Endothelial cell of umbilical vein (primary cell): ENCODE data around the gene PF4V1. TPM values are rescaled to one million over a fixed set of nuclear protein-coding genes. Genes with fewer than 3 reads are reported as not detected.

Experiments used
- BruUV-seq: library from RNA; stranded (reverse); fragments of 400-500 nt; replicated peaks from 2 replicates; lab custom pipeline; 2021; lab: Mats Ljungman, UMichigan
- CTCF ChIA-PET: fragments of 300-600, 350-600 bp; sonication (Branson Sonifier 250); formaldehyde crosslinking; loops from one replicate; lab custom pipeline; 2021; ENCODE audit warnings: antibody characterized with exemption, inconsistent platforms; lab: Charles Lee
- POLR2A ChIA-PET: fragments of 300-600, 350-600 bp; sonication (Branson Sonifier 250); formaldehyde crosslinking; loops from one replicate; lab custom pipeline; 2021; ENCODE audit warnings: antibody characterized with exemption, inconsistent platforms; lab: Charles Lee
- DNase-seq: peaks from one replicate; pipeline ENCODE4 v3.0.0-alpha.2; 2011; ENCODE audit warnings: low read depth, low spot score
- FAIRE-seq: peaks from 2 replicates; lab custom pipeline; 2011; peaks lifted over from hg19 to GRCh38; lab: Jason Lieb, UNC
- H2AFZ ChIP-seq: 2 replicates; pipeline ENCODE4 v1.6.0; 2012; ENCODE audit warnings: low read depth, low read length, control low read depth, inconsistent platforms
- H3K27ac ChIP-seq: 2 replicates; pipeline ENCODE4 v1.5.1; 2011; ENCODE audit warnings: low read depth, mild to moderate bottlenecking, control low read depth, low read length, moderate library complexity; ENCODE audit not compliant: insufficient read depth
- H3K27me3 ChIP-seq, 2 experiments: 2 replicates each; pipeline versions ENCODE4 v1.6.0 to v1.6.1; 2011; ENCODE audit warnings: low read length in 2 of 2, mixed read lengths in 1 of 2; ENCODE audit not compliant: control insufficient read depth in 2 of 2, insufficient read depth in 2 of 2
- H3K36me3 ChIP-seq, 2 experiments: 2 replicates in 1 of 2; 3 replicates in 1 of 2; pipeline ENCODE4 v1.5.1; 2011; ENCODE audit warnings: low read length in 2 of 2, mild to moderate bottlenecking in 1 of 2, moderate library complexity in 1 of 2; ENCODE audit not compliant: control insufficient read depth in 2 of 2, insufficient read depth in 2 of 2; ENCODE audit errors: extremely low read depth in 1 of 2
- H3K4me1 ChIP-seq: 3 replicates; pipeline ENCODE4 v1.5.1; 2011; ENCODE audit warnings: mild to moderate bottlenecking, low read length; ENCODE audit not compliant: control insufficient read depth, insufficient read depth; ENCODE audit errors: extremely low read depth
- H3K4me2 ChIP-seq: 2 replicates; pipeline ENCODE4 v1.6.1; 2011; ENCODE audit warnings: low read length, control low read depth, mixed read lengths; ENCODE audit not compliant: insufficient read depth
- H3K4me3 ChIP-seq, 3 experiments: fragments of 200-600 bp in 1 of 3; sonication (generic), shearing (Covaris generic) in 1 of 3; replicated peaks in 1 of 3; 2 replicates each; pipeline ENCODE4 v1.5.1; 2011 to 2016; ENCODE audit warnings: control low read depth in 3 of 3, low read length in 3 of 3, mild to moderate bottlenecking in 2 of 3, inconsistent platforms in 1 of 3, low read depth in 1 of 3, moderate library complexity in 1 of 3; ENCODE audit not compliant: insufficient read depth in 1 of 3
- H3K79me2 ChIP-seq: 2 replicates; pipeline ENCODE4 v1.6.0; 2012; ENCODE audit warnings: low read length, inconsistent platforms; ENCODE audit not compliant: control insufficient read depth, insufficient read depth
- H3K9ac ChIP-seq: replicated peaks from 2 replicates; pipeline ENCODE3; 2011; ENCODE audit warnings: low read length, control low read depth; ENCODE audit not compliant: insufficient read depth; ENCODE audit errors: extremely low read depth
- H3K9me1 ChIP-seq: replicated peaks from 3 replicates; pipeline ENCODE4 v1.6.0; 2011; ENCODE audit warnings: mild to moderate bottlenecking, low read length; ENCODE audit not compliant: control insufficient read depth, insufficient read depth; ENCODE audit errors: extremely low read depth
- H3K9me3 ChIP-seq: replicated peaks from 2 replicates; pipeline ENCODE4 v1.5.1; 2012; ENCODE audit warnings: low read length, inconsistent platforms; ENCODE audit not compliant: control insufficient read depth, insufficient read depth
- H4K20me1 ChIP-seq: replicated peaks from 2 replicates; pipeline ENCODE3; 2011; ENCODE audit warnings: mild to moderate bottlenecking, low read length; ENCODE audit not compliant: control insufficient read depth, insufficient read depth; ENCODE audit errors: extremely low read depth
- CTCF ChIP-seq, 2 donors: IDR thresholded peaks; 1 replicate in 1 of 2; 2 replicates in 1 of 2; pipeline ENCODE4 v1.5.1; 2011; ENCODE audit warnings: low read length in 2 of 2, mild to moderate bottlenecking in 2 of 2, moderate library complexity in 2 of 2, control low read depth in 1 of 2, inconsistent platforms in 1 of 2, low read depth in 1 of 2; ENCODE audit not compliant: insufficient read depth in 1 of 2; ENCODE audit errors: extremely low read depth in 1 of 2
- EZH2 ChIP-seq: IDR thresholded peaks from 2 replicates; pipeline ENCODE4 v1.6.1; 2012; ENCODE audit warnings: borderline replicate concordance, low read depth, mild to moderate bottlenecking, moderate library complexity, low read length, inconsistent platforms; ENCODE audit not compliant: severe bottlenecking
- FOS ChIP-seq: IDR thresholded peaks from 2 replicates; pipeline ENCODE4 v1.6.1; 2011; ENCODE audit warnings: mild to moderate bottlenecking, low read length, moderate library complexity, borderline replicate concordance; ENCODE audit not compliant: insufficient read depth
- GATA2 ChIP-seq: IDR thresholded peaks from 2 replicates; pipeline ENCODE4 v1.7.0; 2011; ENCODE audit warnings: low read depth, mild to moderate bottlenecking, moderate library complexity, mixed read lengths, low read length; ENCODE audit not compliant: insufficient read length, insufficient read depth
- JUN ChIP-seq: IDR thresholded peaks from 2 replicates; pipeline ENCODE4 v1.6.1; 2011; ENCODE audit warnings: borderline replicate concordance, low read depth; ENCODE audit not compliant: insufficient read length, insufficient read depth
- MAX ChIP-seq: IDR thresholded peaks from 2 replicates; pipeline ENCODE4 v1.6.1; 2011; ENCODE audit not compliant: insufficient read depth, insufficient read length
- MYC ChIP-seq: IDR thresholded peaks from one replicate; pipeline ENCODE4 v1.6.1; 2011; ENCODE audit warnings: mild to moderate bottlenecking, low read depth, low read length
- POLR2A ChIP-seq: IDR thresholded peaks from 2 replicates; pipeline ENCODE4 v1.6.1; 2012; ENCODE audit warnings: low read depth, mild to moderate bottlenecking, control low read depth, low read length
- POLR2AphosphoS5 ChIP-seq: IDR thresholded peaks from 2 replicates; pipeline ENCODE4 v1.6.1; 2012; ENCODE audit warnings: low read depth, mild to moderate bottlenecking, control low read depth, low read length, moderate library complexity; ENCODE audit not compliant: insufficient read depth
- dilution Hi-C: fragments of 300-500 bp; cut with MboI; formaldehyde crosslinking; loops from one replicate; pipeline ENCODE4 v1.15.0; 2019; ENCODE audit warnings: low sequenced_read_pairs; ENCODE audit not compliant: extremely low pct_ligation_motif_present
- intact Hi-C: fragments of 100-400 bp; cut with micrococcal nuclease; formaldehyde crosslinking; loops from one replicate; pipeline ENCODE4 v1.10.0; 2022
- polyA plus RNA-seq, 4 experiments: library from polyadenylated mRNA; depleted of rRNA in 3 of 4; stranded (reverse) in 3 of 4; unstranded in 1 of 4; fragments of >200 nt; gene quantifications; 2 replicates each; pipeline versions ENCODE4 v1.2.1 to v1.2.3, GENCODE V29; 2011 to 2012; ENCODE audit warnings: missing spikeins in 1 of 4
- total RNA-seq: library from RNA; stranded (reverse); gene quantifications from 2 replicates; pipeline ENCODE4 v1.2.3, GENCODE V29; 2021

PF4V1 gene
- total and polyA plus RNA-seq, 2 donors (not counting 3 experiments of a cell fraction or from before 2014, with no cell fraction given), result not detected

- no peaks in the 10 kb centered on the region for H3K36me3 ChIP-seq
- ChIA-PET CTCF (no interaction called here), POLR2A (no interaction called here)
- H3K27ac ChIP-seq, result no peak overlapping the region
- peaks cover 2% of the 10 kb centered on the region for H3K4me1 ChIP-seq
- FAIRE-seq, result no peak
- no TSS peak for BruUV-seq
- intact Hi-C loops, result no loop called here
- no peak overlapping the region for H3K4me2 ChIP-seq
- no peak overlapping the region for H3K4me3 ChIP-seq
- no peaks in the 10 kb centered on the region for H3K79me2 ChIP-seq
- dilution Hi-C loops, result no loop called here
- H2AFZ ChIP-seq, result no peak overlapping the region
- no peaks in the 10 kb centered on the region for H3K27me3 ChIP-seq
- no peaks in the 10 kb centered on the region for H3K9me3 ChIP-seq
- no peaks in the 10 kb centered on the region for H3K9me1 ChIP-seq
- DNase-seq, result no peak
- H3K9ac ChIP-seq, result no peak overlapping the region
- TF ChIP-seq POLR2A, result no peak
- TF ChIP-seq CTCF (IDR thresholded peaks at IDR 0.05; ENCODE audit: extremely low read depth in 1 of 2, insufficient read depth in 1 of 2, low read depth in 1 of 2, low read length in 2 of 2), result no peak
- no peak for TF ChIP-seq FOS
- TF ChIP-seq POLR2AphosphoS5, result no peak
- no peak for TF ChIP-seq EZH2
- no peak for TF ChIP-seq MAX
- no peak for TF ChIP-seq MYC
- TF ChIP-seq GATA2, result no peak
- no peak for TF ChIP-seq JUN
- no peaks in the 10 kb centered on the region for H4K20me1 ChIP-seq
These were observed 42.9 kb upstream of the PF4V1 start for GRCh38 chr4:73810191-73810590.
